DOHH2 (cell line): Measurements from ENCODE around the gene SLC12A3.

Experiments
- EZH2phosphoT487 ChIP-seq: fragments of 200-600 bp; sonication (generic); IDR thresholded peaks from 2 replicates; pipeline ENCODE4 v1.6.1; 2017; ENCODE audit warnings: borderline replicate concordance, mild to moderate bottlenecking, antibody characterized with exemption, low read length, moderate library complexity, mixed read lengths
- TF ChIP-seq, protein P1 (sequence below): fragments of 200-600 bp; sonication (generic); IDR thresholded peaks from one replicate; pipeline ENCODE4 v1.5.1; 2014; ENCODE audit warnings: antibody characterized with exemption, mild to moderate bottlenecking, low read depth, low read length; ENCODE audit not compliant: poor library complexity, severe bottlenecking

DNA sequence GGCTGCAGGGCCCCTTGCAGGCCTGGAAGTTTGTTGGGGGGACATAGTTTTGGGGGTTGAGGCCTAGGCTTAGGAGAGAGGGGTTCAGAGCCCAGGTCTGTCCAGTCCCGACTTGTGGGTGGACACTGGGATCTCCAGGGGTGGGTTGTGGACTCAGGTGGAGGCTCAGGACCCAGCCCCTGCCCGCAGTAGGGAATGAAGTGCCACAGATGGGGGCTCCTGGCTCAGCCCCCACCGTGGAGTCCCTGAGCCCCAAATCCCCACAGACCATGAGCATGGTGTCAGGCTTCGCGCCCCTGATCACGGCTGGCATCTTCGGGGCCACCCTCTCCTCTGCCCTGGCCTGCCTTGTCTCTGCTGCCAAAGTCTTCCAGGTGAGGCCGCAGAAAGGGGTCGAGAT is 14.3 kb downstream of the SLC12A3 start:
- TF ChIP-seq, protein P1, sequence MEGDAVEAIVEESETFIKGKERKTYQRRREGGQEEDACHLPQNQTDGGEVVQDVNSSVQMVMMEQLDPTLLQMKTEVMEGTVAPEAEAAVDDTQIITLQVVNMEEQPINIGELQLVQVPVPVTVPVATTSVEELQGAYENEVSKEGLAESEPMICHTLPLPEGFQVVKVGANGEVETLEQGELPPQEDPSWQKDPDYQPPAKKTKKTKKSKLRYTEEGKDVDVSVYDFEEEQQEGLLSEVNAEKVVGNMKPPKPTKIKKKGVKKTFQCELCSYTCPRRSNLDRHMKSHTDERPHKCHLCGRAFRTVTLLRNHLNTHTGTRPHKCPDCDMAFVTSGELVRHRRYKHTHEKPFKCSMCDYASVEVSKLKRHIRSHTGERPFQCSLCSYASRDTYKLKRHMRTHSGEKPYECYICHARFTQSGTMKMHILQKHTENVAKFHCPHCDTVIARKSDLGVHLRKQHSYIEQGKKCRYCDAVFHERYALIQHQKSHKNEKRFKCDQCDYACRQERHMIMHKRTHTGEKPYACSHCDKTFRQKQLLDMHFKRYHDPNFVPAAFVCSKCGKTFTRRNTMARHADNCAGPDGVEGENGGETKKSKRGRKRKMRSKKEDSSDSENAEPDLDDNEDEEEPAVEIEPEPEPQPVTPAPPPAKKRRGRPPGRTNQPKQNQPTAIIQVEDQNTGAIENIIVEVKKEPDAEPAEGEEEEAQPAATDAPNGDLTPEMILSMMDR = no peak
- no peak for TF ChIP-seq EZH2phosphoT487
